ENCODE data around the gene FAM161A. TPM values are rescaled to one million over a fixed set of nuclear protein-coding genes. Genes with fewer than 3 reads are reported as not detected.

The FAM161A gene
- total and polyA plus RNA-seq, 4 donors: 0.94 to 11.1 (median 3.2) TPM

DNA sequence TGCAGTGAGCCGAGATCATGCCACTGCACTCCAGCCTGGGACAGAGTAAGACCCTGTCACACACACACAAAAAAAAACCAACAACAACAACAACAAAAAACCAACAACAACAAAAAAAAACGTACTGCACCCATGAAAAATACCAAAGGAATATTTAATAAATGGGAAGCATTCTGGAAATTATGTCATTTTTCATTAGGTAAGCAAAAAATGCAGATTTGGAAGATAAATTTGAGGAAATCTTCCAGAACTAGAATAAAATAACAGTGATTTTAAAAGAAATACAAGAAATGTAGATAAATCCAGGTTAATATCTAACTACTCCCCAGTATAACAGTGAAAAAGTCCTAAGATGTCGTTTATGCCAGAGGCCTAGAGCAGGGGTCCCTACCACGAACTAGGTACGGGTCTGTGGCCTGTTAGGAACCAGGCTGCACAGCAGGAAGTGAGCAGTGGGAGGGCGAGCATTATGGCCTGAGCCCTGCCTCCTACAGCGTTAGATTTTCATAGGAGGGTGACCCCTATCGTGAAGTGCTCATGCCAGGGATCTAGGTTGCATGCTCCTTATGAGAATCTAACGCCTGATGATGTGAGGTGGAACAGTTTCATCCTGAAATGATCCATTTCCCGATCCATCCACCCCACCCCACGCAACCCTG is 21.5 kb downstream of the FAM161A start:
- Histone ChIP-seq H3K9ac (ENCODE audit: insufficient read depth in 1 of 2, low read length in 2 of 2) (no peak overlapping the region), H3K4me1 (ENCODE audit: control insufficient read depth in 5 of 5, insufficient read depth in 5 of 5, low read length in 5 of 5) (no peaks in the 10 kb centered on the region), H3K9me3 (ENCODE audit: control insufficient read depth in 4 of 4, insufficient read depth in 3 of 4, low read length in 3 of 4) (no peaks in the 10 kb centered on the region), H3K27me3 (ENCODE audit: control insufficient read depth in 3 of 3, insufficient read depth in 3 of 3, low read length in 2 of 3) (no peaks in the 10 kb centered on the region), H3K36me3 (ENCODE audit: control insufficient read depth in 4 of 4, insufficient read depth in 4 of 4, low read length in 4 of 4) (peaks cover 0 to 14% (median 0%) of the 10 kb centered on the region in 4 donors), H3K27ac (ENCODE audit: low read depth in 1 of 2, low read length in 1 of 2) (no peak overlapping the region), H3K4me3 (no peak overlapping the region)
- TF ChIP-seq, protein P1, sequence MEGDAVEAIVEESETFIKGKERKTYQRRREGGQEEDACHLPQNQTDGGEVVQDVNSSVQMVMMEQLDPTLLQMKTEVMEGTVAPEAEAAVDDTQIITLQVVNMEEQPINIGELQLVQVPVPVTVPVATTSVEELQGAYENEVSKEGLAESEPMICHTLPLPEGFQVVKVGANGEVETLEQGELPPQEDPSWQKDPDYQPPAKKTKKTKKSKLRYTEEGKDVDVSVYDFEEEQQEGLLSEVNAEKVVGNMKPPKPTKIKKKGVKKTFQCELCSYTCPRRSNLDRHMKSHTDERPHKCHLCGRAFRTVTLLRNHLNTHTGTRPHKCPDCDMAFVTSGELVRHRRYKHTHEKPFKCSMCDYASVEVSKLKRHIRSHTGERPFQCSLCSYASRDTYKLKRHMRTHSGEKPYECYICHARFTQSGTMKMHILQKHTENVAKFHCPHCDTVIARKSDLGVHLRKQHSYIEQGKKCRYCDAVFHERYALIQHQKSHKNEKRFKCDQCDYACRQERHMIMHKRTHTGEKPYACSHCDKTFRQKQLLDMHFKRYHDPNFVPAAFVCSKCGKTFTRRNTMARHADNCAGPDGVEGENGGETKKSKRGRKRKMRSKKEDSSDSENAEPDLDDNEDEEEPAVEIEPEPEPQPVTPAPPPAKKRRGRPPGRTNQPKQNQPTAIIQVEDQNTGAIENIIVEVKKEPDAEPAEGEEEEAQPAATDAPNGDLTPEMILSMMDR (IDR thresholded peaks at IDR 0.05; ENCODE audit: control extremely low read depth, extremely low read depth): no peak
- whole genome bisulfite sequencing, 2 donors: 87 to 91% methylated on average over 11 of the region's 11 CpGs
- ATAC-seq (ENCODE audit: insufficient read depth, low FRiP score): no peak
- no peak for DNase-seq

GRCh38 chr2:61822255-61822654 is 31.6 kb downstream of the FAM161A start:
- WGBS, 2 donors: 96 to 100% methylated on average over 2 of the region's 2 CpGs
- DNase-seq: no peak
- no peaks in the 10 kb centered on the region for H3K9me3 ChIP-seq (ENCODE audit: control insufficient read depth in 4 of 4, insufficient read depth in 3 of 4, low read length in 3 of 4)

GRCh38 chr2:61816480-61817355 is 37.1 kb downstream of the FAM161A start:
- ATAC-seq (ENCODE audit: insufficient read depth, low FRiP score): no peak
- DNase-seq: peak in 2 of 3 donors; percentile 22 to 43
- no peak overlapping the region for H3K27ac ChIP-seq (ENCODE audit: low read depth in 1 of 2, low read length in 1 of 2)
- TF ChIP-seq, protein P1 (IDR thresholded peaks at IDR 0.05; ENCODE audit: control extremely low read depth, extremely low read depth): no peak
- 67 to 84% methylated on average over 20 of the region's 20 CpGs for WGBS, 2 donors
- no peak overlapping the region for H3K9ac ChIP-seq (ENCODE audit: insufficient read depth in 1 of 2, low read length in 2 of 2)
- no peaks in the 10 kb centered on the region for H3K36me3 ChIP-seq (ENCODE audit: control insufficient read depth in 4 of 4, insufficient read depth in 4 of 4, low read length in 4 of 4)
- H3K27me3 ChIP-seq (ENCODE audit: control insufficient read depth in 3 of 3, insufficient read depth in 3 of 3, low read length in 2 of 3): no peaks in the 10 kb centered on the region
- H3K4me1 ChIP-seq (ENCODE audit: control insufficient read depth in 5 of 5, insufficient read depth in 5 of 5, low read length in 5 of 5): no peaks in the 10 kb centered on the region
- peaks cover 0 to 2% (median 0%) of the 10 kb centered on the region in 4 donors for H3K9me3 ChIP-seq (ENCODE audit: control insufficient read depth in 4 of 4, insufficient read depth in 3 of 4, low read length in 3 of 4)
- H3K4me3 ChIP-seq: no peak overlapping the region

More at GRCh38 chr2:61822255-61822654, 31.6 kb downstream of the FAM161A start:
- Histone ChIP-seq H3K4me1 (ENCODE audit: control insufficient read depth in 5 of 5, insufficient read depth in 5 of 5, low read length in 5 of 5) (no peaks in the 10 kb centered on the region), H3K27ac (ENCODE audit: low read depth in 1 of 2, low read length in 1 of 2) (no peak overlapping the region), H3K9ac (ENCODE audit: insufficient read depth in 1 of 2, low read length in 2 of 2) (no peak overlapping the region), H3K36me3 (ENCODE audit: control insufficient read depth in 4 of 4, insufficient read depth in 4 of 4, low read length in 4 of 4) (no peaks in the 10 kb centered on the region), H3K27me3 (ENCODE audit: control insufficient read depth in 3 of 3, insufficient read depth in 3 of 3, low read length in 2 of 3) (no peaks in the 10 kb centered on the region), H3K4me3 (no peak overlapping the region)
- no peak for ATAC-seq (ENCODE audit: insufficient read depth, low FRiP score)
- TF ChIP-seq, protein P1 (IDR thresholded peaks at IDR 0.05; ENCODE audit: control extremely low read depth, extremely low read depth): no peak
